ENCODE measurements around the gene RAPGEF1.

DNA sequence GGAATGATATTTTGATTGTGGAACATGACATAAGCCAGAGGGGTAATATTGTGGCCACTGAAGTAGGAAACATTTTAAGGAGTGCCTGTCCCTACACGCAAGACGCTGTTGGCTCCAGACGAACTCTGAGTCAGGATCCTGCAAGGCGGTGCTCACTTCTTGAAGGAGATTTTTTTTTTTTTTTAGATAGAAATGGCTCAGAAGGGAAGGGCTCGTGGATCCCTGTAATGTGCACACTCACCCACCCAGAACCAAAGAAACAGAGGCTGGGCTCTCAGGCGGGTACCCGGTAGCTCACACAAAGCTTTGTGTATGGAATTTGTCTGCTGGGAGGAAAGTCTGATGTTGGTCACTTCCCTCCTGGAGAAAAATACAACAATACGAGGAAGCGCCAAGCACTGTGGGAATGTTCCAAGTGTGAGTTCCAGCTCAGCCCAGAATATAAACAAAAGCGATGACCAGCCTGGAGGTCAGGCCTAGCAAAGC lies 25.7 kb downstream of the RAPGEF1 start:
- TF ChIP-seq, protein P1, sequence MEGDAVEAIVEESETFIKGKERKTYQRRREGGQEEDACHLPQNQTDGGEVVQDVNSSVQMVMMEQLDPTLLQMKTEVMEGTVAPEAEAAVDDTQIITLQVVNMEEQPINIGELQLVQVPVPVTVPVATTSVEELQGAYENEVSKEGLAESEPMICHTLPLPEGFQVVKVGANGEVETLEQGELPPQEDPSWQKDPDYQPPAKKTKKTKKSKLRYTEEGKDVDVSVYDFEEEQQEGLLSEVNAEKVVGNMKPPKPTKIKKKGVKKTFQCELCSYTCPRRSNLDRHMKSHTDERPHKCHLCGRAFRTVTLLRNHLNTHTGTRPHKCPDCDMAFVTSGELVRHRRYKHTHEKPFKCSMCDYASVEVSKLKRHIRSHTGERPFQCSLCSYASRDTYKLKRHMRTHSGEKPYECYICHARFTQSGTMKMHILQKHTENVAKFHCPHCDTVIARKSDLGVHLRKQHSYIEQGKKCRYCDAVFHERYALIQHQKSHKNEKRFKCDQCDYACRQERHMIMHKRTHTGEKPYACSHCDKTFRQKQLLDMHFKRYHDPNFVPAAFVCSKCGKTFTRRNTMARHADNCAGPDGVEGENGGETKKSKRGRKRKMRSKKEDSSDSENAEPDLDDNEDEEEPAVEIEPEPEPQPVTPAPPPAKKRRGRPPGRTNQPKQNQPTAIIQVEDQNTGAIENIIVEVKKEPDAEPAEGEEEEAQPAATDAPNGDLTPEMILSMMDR (IDR thresholded peaks at IDR 0.05), result no peak
- TF ChIP-seq POLR2A (IDR thresholded peaks at IDR 0.05), result no peak
